Stomach (tissue), 4 donors: ENCODE results near the gene ZNF208.

Experiments used
- CTCF ChIP-seq, 7 experiments: fragments of 450-650 bp in 4 of 7; fragments of 200-600 bp in 3 of 7; sonication (generic) in 3 of 7; IDR thresholded peaks; one replicate each; pipeline ENCODE4 v1.5.1; 2016 to 2019; ENCODE audit warnings: antibody characterized with exemption in 7 of 7, control low read depth in 2 of 7, mild to moderate bottlenecking in 1 of 7
- POLR2A ChIP-seq, 4 donors: fragments of 450-650 bp; IDR thresholded peaks; one replicate each; pipeline ENCODE4 v1.6.1; 2016; ENCODE audit warnings: antibody characterized with exemption in 4 of 4, control low read depth in 2 of 4, mild to moderate bottlenecking in 1 of 4, moderate library complexity in 1 of 4

- TF ChIP-seq POLR2A (IDR thresholded peaks at IDR 0.05) (no peak), CTCF (IDR thresholded peaks at IDR 0.05) (no peak)
These were observed 127.2 kb downstream of the ZNF208 start for GRCh38 chr19:21883516-21883915.
